CD8-positive, alpha-beta memory T cell (primary cell): ENCODE measurements around the gene FGF1. TPM values are rescaled to one million over a fixed set of nuclear protein-coding genes. Genes with fewer than 3 reads are reported as not detected.

ENCODE experiments used
- CTCF ChIA-PET: fragments of 350-600 bp; sonication (Branson Sonifier 250); formaldehyde crosslinking; loops from one replicate; lab custom pipeline; 2021; ENCODE audit warnings: antibody characterized with exemption; lab: Charles Lee
- POLR2A ChIA-PET: fragments of 350-600 bp; sonication (Branson Sonifier 250); formaldehyde crosslinking; loops from one replicate; lab custom pipeline; 2021; ENCODE audit warnings: antibody characterized with exemption; lab: Charles Lee
- DNase-seq, 5 donors: peaks; one replicate each; pipeline versions ENCODE4 v3.0.0 to v3.0.0-alpha.2; 2020 to 2022; ENCODE audit warnings: mixed read lengths in 1 of 5
- H3K27ac ChIP-seq: one replicate; pipeline ENCODE4 v1.7.0; 2013; ENCODE audit warnings: low read depth, mild to moderate bottlenecking, low read length, moderate library complexity
- H3K27me3 ChIP-seq: 2 replicates; pipeline ENCODE4 v1.7.0; 2013; ENCODE audit warnings: low read length, mild to moderate bottlenecking; ENCODE audit not compliant: insufficient read depth, poor library complexity, severe bottlenecking
- H3K36me3 ChIP-seq: 2 replicates; pipeline ENCODE4 v1.7.0; 2013; ENCODE audit warnings: mild to moderate bottlenecking, low read length, moderate library complexity; ENCODE audit not compliant: insufficient read depth
- H3K4me1 ChIP-seq: 2 replicates; pipeline ENCODE4 v1.7.0; 2013; ENCODE audit warnings: mild to moderate bottlenecking, low read length, moderate library complexity; ENCODE audit not compliant: insufficient read depth
- H3K4me3 ChIP-seq: 2 replicates; pipeline ENCODE4 v1.7.0; 2013; ENCODE audit warnings: mild to moderate bottlenecking, low read length
- H3K9me3 ChIP-seq: 2 replicates; pipeline ENCODE4 v1.7.0; 2013; ENCODE audit warnings: mild to moderate bottlenecking, low read length
- H3K27ac Mint-ChIP-seq, 8 donors: one replicate each; pipeline ENCODE4 v1.8.0; 2020 to 2021; ENCODE audit warnings: mixed read lengths in 8 of 8, mild to moderate bottlenecking in 6 of 8, inconsistent platforms in 3 of 8, moderate library complexity in 3 of 8
- H3K27me3 Mint-ChIP-seq, 2 donors: one replicate each; pipeline ENCODE4 v1.8.0; 2020 to 2021; ENCODE audit warnings: mixed read lengths in 2 of 2, mild to moderate bottlenecking in 1 of 2, moderate library complexity in 1 of 2
- H3K36me3 Mint-ChIP-seq, 3 donors: one replicate each; pipeline ENCODE4 v1.8.0; 2020 to 2021; ENCODE audit warnings: mixed read lengths in 3 of 3, inconsistent platforms in 1 of 3, mild to moderate bottlenecking in 1 of 3
- H3K4me1 Mint-ChIP-seq, 3 donors: one replicate each; pipeline ENCODE4 v1.8.0; 2020 to 2021; ENCODE audit warnings: mixed read lengths in 3 of 3, inconsistent platforms in 1 of 3, mild to moderate bottlenecking in 1 of 3
- H3K4me3 Mint-ChIP-seq, 7 donors: one replicate each; pipeline ENCODE4 v1.8.0; 2020 to 2021; ENCODE audit warnings: mixed read lengths in 7 of 7, mild to moderate bottlenecking in 6 of 7, moderate library complexity in 4 of 7, inconsistent platforms in 2 of 7
- H3K9me3 Mint-ChIP-seq, 5 donors: one replicate each; pipeline ENCODE4 v1.8.0; 2020 to 2022; ENCODE audit warnings: mixed read lengths in 5 of 5, mild to moderate bottlenecking in 3 of 5, moderate library complexity in 2 of 5, inconsistent platforms in 1 of 5
- polyA plus RNA-seq: library from polyadenylated mRNA; unstranded; fragments of 300-500 nt; fragmentation: Illumina TruSeq; gene quantifications from one replicate; pipeline ENCODE4 v1.2.3, GENCODE V29; 2021
- total RNA-seq, 2 experiments: library from RNA; stranded (reverse); gene quantifications; one replicate each; pipeline ENCODE4 v1.2.3, GENCODE V29; 2021

FGF1 gene
- total and polyA plus RNA-seq, 3 experiments from 2014 or later: not detected

DNA sequence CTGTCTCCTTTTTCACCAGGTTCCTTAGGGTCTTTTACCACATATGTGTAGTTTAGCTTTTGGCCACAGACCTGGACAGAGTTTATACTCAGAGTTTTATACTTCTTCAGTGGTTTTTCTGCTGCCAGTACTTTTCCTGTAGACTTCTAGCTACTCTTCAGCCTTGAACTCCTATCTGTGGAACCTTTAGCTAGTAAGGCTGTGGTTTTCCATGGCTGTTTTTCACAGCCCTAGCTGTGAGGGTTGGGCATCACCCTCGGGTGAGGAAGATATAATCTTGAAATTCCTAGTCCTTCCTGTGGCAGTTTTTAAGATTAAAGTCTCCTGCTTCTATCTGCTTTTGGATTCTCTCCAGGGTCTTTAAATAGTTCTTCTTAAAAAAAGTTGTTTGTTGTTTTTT is 109.1 kb downstream of the FGF1 start:
- ChIA-PET CTCF (interaction anchor here (1.0 kb wide), 1 partner anchor 27 kb away, joined by 3 read pairs; no protein-coding TSS in a partner anchor), POLR2A (no interaction called here)
- H3K27ac Mint-ChIP-seq: peak overlapping the region in 1 of 8 donors; percentile 1
- no peaks in the 10 kb centered on the region for H3K9me3 ChIP-seq
- H3K4me3 Mint-ChIP-seq: no peak overlapping the region
- H3K4me1 ChIP-seq: peaks cover 21% of the 10 kb centered on the region
- no peaks in the 10 kb centered on the region for H3K27me3 ChIP-seq
- peaks cover 22 to 32% (median 28%) of the 10 kb centered on the region in 3 donors for H3K4me1 Mint-ChIP-seq
- DNase-seq: no peak
- H3K36me3 Mint-ChIP-seq: peaks cover 1 to 13% (median 4%) of the 10 kb centered on the region in 3 donors
- no peaks in the 10 kb centered on the region for H3K27me3 Mint-ChIP-seq
- H3K9me3 Mint-ChIP-seq: peaks cover 2 to 10% (median 9%) of the 10 kb centered on the region in 5 donors
- no peak overlapping the region for H3K4me3 ChIP-seq
- H3K27ac ChIP-seq: no peak overlapping the region
- H3K36me3 ChIP-seq: no peaks in the 10 kb centered on the region

DNA sequence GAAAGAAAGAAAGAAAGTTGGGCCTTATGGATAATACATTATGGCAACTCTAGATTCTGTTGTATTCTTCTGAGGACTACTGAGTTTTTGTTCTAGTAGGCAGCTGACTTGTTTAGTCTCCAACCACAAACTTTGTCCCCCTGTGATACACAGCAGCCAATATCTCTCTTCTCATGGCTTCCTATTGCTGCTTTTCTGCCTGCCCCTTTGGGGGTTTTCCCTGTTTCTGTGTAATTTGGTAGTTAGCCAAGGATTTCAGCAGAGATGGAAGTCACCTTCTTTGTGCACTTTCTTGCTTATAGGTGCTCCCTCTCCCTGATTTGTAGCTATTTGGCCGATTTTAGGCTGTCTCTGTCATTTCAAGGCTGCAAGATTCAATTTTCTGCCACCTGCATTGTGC is 109.6 kb downstream of the FGF1 start:
- Mint-ChIP-seq H3K36me3 (peaks cover 1 to 13% (median 4%) of the 10 kb centered on the region in 3 donors), H3K9me3 (peaks cover 2 to 10% (median 9%) of the 10 kb centered on the region in 5 donors), H3K27ac (peak overlapping the region in 1 of 8 donors; percentile 1), H3K4me1 (peaks cover 17 to 27% (median 23%) of the 10 kb centered on the region in 3 donors), H3K27me3 (no peaks in the 10 kb centered on the region), H3K4me3 (no peak overlapping the region)
- H3K36me3 ChIP-seq: no peaks in the 10 kb centered on the region
- H3K27me3 ChIP-seq: no peaks in the 10 kb centered on the region
- H3K27ac ChIP-seq: no peak overlapping the region
- no peak for DNase-seq
- H3K4me1 ChIP-seq: peaks cover 17% of the 10 kb centered on the region
- no peak overlapping the region for H3K4me3 ChIP-seq
- ChIA-PET CTCF (interaction anchor here (1.0 kb wide), 1 partner anchor 27 kb away, joined by 3 read pairs; no protein-coding TSS in a partner anchor), POLR2A (no interaction called here)
- no peaks in the 10 kb centered on the region for H3K9me3 ChIP-seq

DNA sequence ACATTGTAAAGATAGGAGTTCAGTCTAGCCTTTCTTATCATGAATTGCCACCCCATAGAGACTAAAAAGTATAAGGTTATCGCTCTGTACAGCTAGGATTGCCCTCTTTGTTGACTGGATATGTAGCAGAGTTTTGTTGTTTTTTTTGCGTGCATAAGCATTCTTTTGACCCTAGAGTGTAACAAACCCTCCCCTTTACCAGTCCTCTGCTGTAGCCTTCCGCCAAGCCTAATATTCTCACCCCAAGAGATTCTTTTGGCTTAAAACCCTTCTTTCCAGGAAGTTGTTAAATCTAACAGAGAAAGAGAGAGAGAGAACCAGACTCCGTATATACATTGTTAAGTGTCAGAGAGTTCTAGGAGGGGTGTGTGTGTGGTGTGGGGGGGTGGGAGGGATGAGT is 113.9 kb downstream of the FGF1 start:
- Mint-ChIP-seq H3K4me3 (no peak overlapping the region), H3K36me3 (peaks cover 0 to 4% (median 3%) of the 10 kb centered on the region in 3 donors), H3K27me3 (no peaks in the 10 kb centered on the region), H3K9me3 (no peaks in the 10 kb centered on the region), H3K4me1 (peaks cover 2 to 7% (median 4%) of the 10 kb centered on the region in 3 donors), H3K27ac (no peak overlapping the region)
- no peaks in the 10 kb centered on the region for H3K4me1 ChIP-seq
- DNase-seq: no peak
- H3K36me3 ChIP-seq: no peaks in the 10 kb centered on the region
- ChIA-PET CTCF (no interaction called here), POLR2A (interaction anchor here (0.6 kb wide), 1 partner anchor 8 kb away, joined by 3 read pairs; no protein-coding TSS in a partner anchor)
- no peaks in the 10 kb centered on the region for H3K9me3 ChIP-seq
- no peaks in the 10 kb centered on the region for H3K27me3 ChIP-seq
- H3K4me3 ChIP-seq: no peak overlapping the region
- H3K27ac ChIP-seq: no peak overlapping the region

GRCh38 chr5:142571371-142571770 is 114.5 kb downstream of the FGF1 start:
- Mint-ChIP-seq H3K27me3 (no peaks in the 10 kb centered on the region), H3K9me3 (no peaks in the 10 kb centered on the region), H3K36me3 (peaks cover 0 to 2% (median under 1%) of the 10 kb centered on the region in 3 donors), H3K4me3 (no peak overlapping the region), H3K27ac (no peak overlapping the region), H3K4me1 (peaks cover 0 to 4% (median under 1%) of the 10 kb centered on the region in 3 donors)
- no peak for DNase-seq
- Histone ChIP-seq H3K27ac (no peak overlapping the region), H3K36me3 (no peaks in the 10 kb centered on the region), H3K4me3 (no peak overlapping the region), H3K9me3 (no peaks in the 10 kb centered on the region), H3K27me3 (no peaks in the 10 kb centered on the region), H3K4me1 (no peaks in the 10 kb centered on the region)
- ChIA-PET POLR2A (interaction anchor here (0.6 kb wide), 1 partner anchor 9 kb away, joined by 3 read pairs; no protein-coding TSS in a partner anchor), CTCF (no interaction called here)

DNA sequence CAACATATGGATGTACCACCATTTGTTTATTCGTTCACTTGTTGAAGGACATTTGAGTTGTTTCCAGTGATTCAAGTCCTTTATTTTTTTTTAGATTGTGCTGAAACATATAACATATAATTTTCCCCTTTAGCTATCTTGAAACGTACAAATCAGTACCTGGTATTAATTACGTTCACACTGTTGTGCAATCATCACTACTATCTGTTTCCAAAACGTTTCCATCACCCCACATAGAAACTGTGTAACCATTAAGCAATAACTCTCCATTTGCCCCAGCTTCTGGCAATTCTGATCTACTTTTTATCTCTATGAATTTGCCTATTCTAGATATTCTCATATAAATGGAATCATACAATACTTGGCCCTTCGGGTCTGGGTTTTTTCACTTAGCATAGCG is 116.0 kb downstream of the FGF1 start:
- no peaks in the 10 kb centered on the region for H3K4me1 ChIP-seq
- no peaks in the 10 kb centered on the region for H3K27me3 ChIP-seq
- Mint-ChIP-seq H3K27ac (no peak overlapping the region), H3K4me3 (no peak overlapping the region), H3K36me3 (no peaks in the 10 kb centered on the region), H3K9me3 (no peaks in the 10 kb centered on the region), H3K27me3 (peaks cover 0 to 5% of the 10 kb centered on the region in 2 donors), H3K4me1 (peaks cover 0 to 4% (median 0%) of the 10 kb centered on the region in 3 donors)
- no peaks in the 10 kb centered on the region for H3K9me3 ChIP-seq
- ChIA-PET POLR2A (no interaction called here), CTCF (no interaction called here)
- no peaks in the 10 kb centered on the region for H3K36me3 ChIP-seq
- H3K27ac ChIP-seq: no peak overlapping the region
- DNase-seq: no peak
- H3K4me3 ChIP-seq: no peak overlapping the region

GRCh38 chr5:142568996-142569335 is 116.9 kb downstream of the FGF1 start:
- no peaks in the 10 kb centered on the region for H3K9me3 Mint-ChIP-seq
- no peak overlapping the region for H3K4me3 ChIP-seq
- H3K27me3 ChIP-seq: no peaks in the 10 kb centered on the region
- H3K27ac ChIP-seq: no peak overlapping the region
- no peaks in the 10 kb centered on the region for H3K36me3 Mint-ChIP-seq
- POLR2A ChIA-PET: no interaction called here
- no peak overlapping the region for H3K27ac Mint-ChIP-seq
- H3K4me3 Mint-ChIP-seq: no peak overlapping the region
- no peak for DNase-seq
- peaks cover 0 to 6% of the 10 kb centered on the region in 2 donors for H3K27me3 Mint-ChIP-seq
- no peaks in the 10 kb centered on the region for H3K4me1 ChIP-seq
- H3K9me3 ChIP-seq: no peaks in the 10 kb centered on the region
- peaks cover 0 to 4% (median 0%) of the 10 kb centered on the region in 3 donors for H3K4me1 Mint-ChIP-seq
- no peaks in the 10 kb centered on the region for H3K36me3 ChIP-seq
- CTCF ChIA-PET: no interaction called here

- Mint-ChIP-seq H3K9me3 (no peaks in the 10 kb centered on the region), H3K27me3 (peaks cover 1 to 9% of the 10 kb centered on the region in 2 donors), H3K4me3 (no peak overlapping the region), H3K36me3 (peaks cover 0 to 3% (median 0%) of the 10 kb centered on the region in 3 donors), H3K27ac (peak overlapping the region in 3 of 8 donors; percentile 7 to 27 (median 14)), H3K4me1 (peaks cover 0 to 4% (median 0%) of the 10 kb centered on the region in 3 donors)
- Histone ChIP-seq H3K27ac (no peak overlapping the region), H3K27me3 (no peaks in the 10 kb centered on the region), H3K4me3 (no peak overlapping the region), H3K4me1 (no peaks in the 10 kb centered on the region), H3K9me3 (no peaks in the 10 kb centered on the region), H3K36me3 (no peaks in the 10 kb centered on the region)
- no peak for DNase-seq
- CTCF ChIA-PET: interaction anchor here (1.1 kb wide), 1 partner anchor 12 kb away, joined by 3 read pairs; no protein-coding TSS in a partner anchor
- POLR2A ChIA-PET: no interaction called here
Measured at GRCh38 chr5:142568283-142568995, 117.5 kb downstream of the FGF1 start.

DNA sequence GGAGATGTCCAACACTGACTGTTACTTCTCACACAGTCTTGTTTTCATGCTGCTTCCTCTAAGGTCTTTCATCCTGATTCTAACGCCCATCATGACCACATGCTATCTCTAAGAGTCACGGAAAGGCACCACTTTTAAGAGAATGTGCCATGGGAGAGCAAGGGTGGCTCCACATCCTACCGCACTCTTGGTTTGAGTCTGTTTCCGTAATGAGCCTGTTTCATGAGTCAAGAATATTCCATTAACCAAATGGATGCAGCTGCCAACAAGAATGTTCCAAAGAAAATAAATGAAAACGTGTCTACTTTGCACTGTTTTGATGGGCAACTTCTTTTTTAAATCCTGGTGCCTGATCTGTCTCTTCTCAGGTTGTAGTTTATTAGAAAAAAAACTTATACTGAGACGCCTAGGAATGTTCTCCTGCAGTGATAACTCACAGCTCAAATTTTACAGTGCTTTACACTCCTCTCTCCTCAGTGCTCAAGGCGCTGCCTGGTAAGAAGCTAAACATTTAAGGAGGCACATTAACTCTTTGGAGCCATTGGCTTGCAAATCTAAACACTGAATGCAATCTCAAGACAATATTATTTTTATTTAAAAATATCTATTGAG is 124.3 kb downstream of the FGF1 start:
- Histone ChIP-seq H3K4me3 (no peak overlapping the region), H3K27me3 (no peaks in the 10 kb centered on the region), H3K9me3 (no peaks in the 10 kb centered on the region), H3K36me3 (no peaks in the 10 kb centered on the region), H3K4me1 (no peaks in the 10 kb centered on the region), H3K27ac (no peak overlapping the region)
- no peak for DNase-seq
- ChIA-PET CTCF (no interaction called here), POLR2A (interaction anchor here (0.5 kb wide), 1 partner anchor 225 kb away, joined by 3 read pairs; no protein-coding TSS in a partner anchor)
- H3K9me3 Mint-ChIP-seq: no peaks in the 10 kb centered on the region
- H3K36me3 Mint-ChIP-seq: peaks cover 0 to 8% (median 0%) of the 10 kb centered on the region in 3 donors
- H3K4me1 Mint-ChIP-seq: no peaks in the 10 kb centered on the region
- H3K27me3 Mint-ChIP-seq: peaks cover 3 to 28% of the 10 kb centered on the region in 2 donors
- H3K27ac Mint-ChIP-seq: peak overlapping the region in 1 of 8 donors; percentile 21
- H3K4me3 Mint-ChIP-seq: no peak overlapping the region
